Parathyroid adenoma (tissue), 2 donors: ENCODE results near the gene MCM3AP.
"Not testable (repeated sequence)": the region's sequence is repeated elsewhere in the genome, so short reads cannot be mapped to it uniquely, and the experiment has no call there.

Source experiments
- H2AFZ ChIP-seq: fragments of 300-600 bp; sonication (generic); one replicate; pipeline ENCODE4 v1.7.0; 2017; ENCODE audit warnings: antibody characterized with exemption, mild to moderate bottlenecking
- H3K27ac ChIP-seq: fragments of 300-600 bp; sonication (generic); one replicate; pipeline ENCODE4 v1.7.0; 2017
- H3K27me3 ChIP-seq: fragments of 300-600 bp; sonication (generic); one replicate; pipeline ENCODE4 v1.7.0; 2017; ENCODE audit warnings: low read length; ENCODE audit not compliant: control insufficient read depth, insufficient read depth
- H3K36me3 ChIP-seq: fragments of 300-600 bp; sonication (generic); one replicate; pipeline ENCODE4 v1.7.0; 2017; ENCODE audit warnings: low read length; ENCODE audit not compliant: control insufficient read depth, insufficient read depth
- H3K4me1 ChIP-seq: fragments of 300-600 bp; sonication (generic); one replicate; pipeline ENCODE4 v1.7.0; 2017; ENCODE audit warnings: control low read depth
- H3K4me2 ChIP-seq: fragments of 300-600 bp; sonication (generic); one replicate; pipeline ENCODE4 v1.7.0; 2017; ENCODE audit warnings: low read length
- H3K4me3 ChIP-seq: fragments of 300-600 bp; sonication (generic); one replicate; pipeline ENCODE4 v1.7.0; 2017; ENCODE audit warnings: low read depth, low read length
- H3K79me2 ChIP-seq: fragments of 300-600 bp; sonication (generic); one replicate; pipeline ENCODE4 v1.7.0; 2017; ENCODE audit warnings: control low read depth
- H3K9ac ChIP-seq: fragments of 300-600 bp; sonication (generic); one replicate; pipeline ENCODE4 v1.7.0; 2017; ENCODE audit warnings: mild to moderate bottlenecking
- H3K9me3 ChIP-seq: fragments of 300-600 bp; sonication (generic); one replicate; pipeline ENCODE4 v1.7.0; 2017; ENCODE audit warnings: low read length; ENCODE audit not compliant: control insufficient read depth
- CTCF ChIP-seq: fragments of 300-600 bp; sonication (generic); IDR thresholded peaks from one replicate; pipeline ENCODE4 v1.7.0; 2017; ENCODE audit warnings: antibody characterized with exemption, mild to moderate bottlenecking
- donor health status: primary hyperparathyroidism.

Gene MCM3AP

GRCh38 chr21:46205766-46206162, 79.6 kb downstream of the MCM3AP start:
- Histone ChIP-seq H3K79me2 (no peaks in the 10 kb centered on the region), H3K4me3 (no peak overlapping the region), H3K9ac (no peak overlapping the region), H3K36me3 (no peaks in the 10 kb centered on the region), H3K27me3 (no peaks in the 10 kb centered on the region), H3K9me3 (no peaks in the 10 kb centered on the region), H3K27ac (no peak overlapping the region), H3K4me1 (no peaks in the 10 kb centered on the region), H2AFZ (no peak overlapping the region), H3K4me2 (no peak overlapping the region)
- TF ChIP-seq CTCF, result no peak

- no peaks in the 10 kb centered on the region for H3K4me1 ChIP-seq
- no peak overlapping the region for H2AFZ ChIP-seq
- no peaks in the 10 kb centered on the region for H3K79me2 ChIP-seq
- H3K36me3 ChIP-seq, result no peaks in the 10 kb centered on the region
- H3K4me3 ChIP-seq, result no peak overlapping the region
- no peak for TF ChIP-seq CTCF
- no peaks in the 10 kb centered on the region for H3K9me3 ChIP-seq
- no peak overlapping the region for H3K4me2 ChIP-seq
- no peak overlapping the region for H3K27ac ChIP-seq
- H3K9ac ChIP-seq, result no peak overlapping the region
- no peaks in the 10 kb centered on the region for H3K27me3 ChIP-seq
Measured at GRCh38 chr21:46205166-46205565, 80.2 kb downstream of the MCM3AP start.

- H3K9ac ChIP-seq, result no peak overlapping the region
- H3K27ac ChIP-seq, result no peak overlapping the region
- no peaks in the 10 kb centered on the region for H3K36me3 ChIP-seq
Measured at GRCh38 chr21:46203203-46203600, 82.2 kb downstream of the MCM3AP start.

GRCh38 chr21:46202592-46203202, 82.7 kb downstream of the MCM3AP start:
- Histone ChIP-seq H3K9ac (no peak overlapping the region), H3K4me3 (no peak overlapping the region), H3K9me3 (no peaks in the 10 kb centered on the region), H3K27me3 (no peaks in the 10 kb centered on the region), H3K79me2 (no peaks in the 10 kb centered on the region), H3K4me2 (no peak overlapping the region), H3K36me3 (no peaks in the 10 kb centered on the region), H3K4me1 (no peaks in the 10 kb centered on the region), H3K27ac (no peak overlapping the region), H2AFZ (no peak overlapping the region)
- TF ChIP-seq CTCF, result no peak

More at GRCh38 chr21:46203203-46203600, 82.2 kb downstream of the MCM3AP start:
- Histone ChIP-seq H3K9me3 (no peaks in the 10 kb centered on the region), H2AFZ (no peak overlapping the region), H3K4me3 (no peak overlapping the region), H3K4me2 (no peak overlapping the region), H3K4me1 (no peaks in the 10 kb centered on the region), H3K79me2 (no peaks in the 10 kb centered on the region), H3K27me3 (no peaks in the 10 kb centered on the region)
- TF ChIP-seq CTCF, result no peak

- H3K4me2 ChIP-seq, H3K27ac ChIP-seq, H3K9ac ChIP-seq, H3K4me1 ChIP-seq, H2AFZ ChIP-seq, H3K36me3 ChIP-seq, H3K79me2 ChIP-seq, H3K4me3 ChIP-seq, H3K27me3 ChIP-seq, H3K9me3 ChIP-seq: not testable (repeated sequence)
Measured at GRCh38 chr21:46200877-46201803, 84.3 kb downstream of the MCM3AP start.
